CD4-positive, alpha-beta memory T cell (primary cell): ENCODE results near the gene GALK1. TPM values are rescaled to one million over a fixed set of nuclear protein-coding genes. Genes with fewer than 3 reads are reported as not detected.

Experiments used
- CTCF ChIA-PET: fragments of 350-600 bp; sonication (Branson Sonifier 250); formaldehyde crosslinking; loops from one replicate; lab custom pipeline; 2021; ENCODE audit warnings: inconsistent platforms; ENCODE audit not compliant: partially characterized antibody; lab: Charles Lee
- POLR2A ChIA-PET: fragments of 350-600 bp; sonication (Branson Sonifier 250); formaldehyde crosslinking; loops from one replicate; lab custom pipeline; 2021; ENCODE audit not compliant: partially characterized antibody; lab: Charles Lee
- DNase-seq, 5 donors: peaks; one replicate each; pipeline versions ENCODE4 v3.0.0 to v3.0.0-alpha.2; 2020 to 2022; ENCODE audit warnings: mixed read lengths in 1 of 5
- H3K27ac ChIP-seq: one replicate; pipeline ENCODE4 v1.7.0; 2013; ENCODE audit warnings: low read depth, low read length
- H3K27me3 ChIP-seq: 2 replicates; pipeline ENCODE4 v1.7.0; 2013; ENCODE audit warnings: mild to moderate bottlenecking, low read length, moderate library complexity; ENCODE audit not compliant: insufficient read depth
- H3K36me3 ChIP-seq: 2 replicates; pipeline ENCODE4 v1.7.0; 2013; ENCODE audit warnings: mild to moderate bottlenecking, low read length, moderate library complexity; ENCODE audit not compliant: insufficient read depth
- H3K4me1 ChIP-seq: 2 replicates; pipeline ENCODE4 v1.7.0; 2013; ENCODE audit warnings: mild to moderate bottlenecking, low read length, moderate library complexity; ENCODE audit not compliant: insufficient read depth
- H3K4me3 ChIP-seq, 2 donors: one replicate each; pipeline ENCODE4 v1.7.0; 2013; ENCODE audit warnings: low read length in 2 of 2, mild to moderate bottlenecking in 1 of 2
- H3K9me3 ChIP-seq, 2 donors: one replicate each; pipeline ENCODE4 v1.7.0; 2013; ENCODE audit warnings: low read length in 2 of 2, control low read depth in 1 of 2; ENCODE audit not compliant: control insufficient read depth in 1 of 2
- H3K27ac Mint-ChIP-seq, 7 donors: one replicate each; pipeline ENCODE4 v1.8.0; 2020 to 2021; ENCODE audit warnings: mixed read lengths in 7 of 7, mild to moderate bottlenecking in 6 of 7, inconsistent platforms in 3 of 7, moderate library complexity in 3 of 7
- H3K27me3 Mint-ChIP-seq, 2 donors: one replicate each; pipeline ENCODE4 v1.8.0; 2020 to 2021; ENCODE audit warnings: mixed read lengths in 2 of 2
- H3K36me3 Mint-ChIP-seq, 2 donors: one replicate each; pipeline ENCODE4 v1.8.0; 2020 to 2021; ENCODE audit warnings: mixed read lengths in 2 of 2, inconsistent platforms in 1 of 2, mild to moderate bottlenecking in 1 of 2
- H3K4me1 Mint-ChIP-seq, 4 donors: one replicate each; pipeline ENCODE4 v1.8.0; 2020 to 2021; ENCODE audit warnings: mixed read lengths in 4 of 4, mild to moderate bottlenecking in 1 of 4
- H3K4me3 Mint-ChIP-seq, 8 donors: one replicate each; pipeline ENCODE4 v1.8.0; 2020 to 2021; ENCODE audit warnings: mixed read lengths in 8 of 8, mild to moderate bottlenecking in 7 of 8, moderate library complexity in 6 of 8, inconsistent platforms in 3 of 8
- H3K9me3 Mint-ChIP-seq, 8 donors: one replicate each; pipeline ENCODE4 v1.8.0; 2020 to 2021; ENCODE audit warnings: mixed read lengths in 8 of 8, mild to moderate bottlenecking in 5 of 8, inconsistent platforms in 3 of 8, moderate library complexity in 1 of 8
- intact Hi-C: fragments of 100-400 bp; cut with micrococcal nuclease; formaldehyde crosslinking; loops from one replicate; pipeline ENCODE4 v1.15.1; 2023
- polyA plus RNA-seq, 2 donors: library from polyadenylated mRNA; unstranded; fragments of 300-500 nt; fragmentation: Illumina TruSeq; gene quantifications; one replicate each; pipeline ENCODE4 v1.2.3, GENCODE V29; 2021
- total RNA-seq, 2 experiments: library from RNA; stranded (reverse); gene quantifications; one replicate each; pipeline ENCODE4 v1.2.3, GENCODE V29; 2021

GALK1 gene
- total and polyA plus RNA-seq, 4 experiments from 2014 or later, result 17.5 to 25.9 (median 21.9) TPM

DNA sequence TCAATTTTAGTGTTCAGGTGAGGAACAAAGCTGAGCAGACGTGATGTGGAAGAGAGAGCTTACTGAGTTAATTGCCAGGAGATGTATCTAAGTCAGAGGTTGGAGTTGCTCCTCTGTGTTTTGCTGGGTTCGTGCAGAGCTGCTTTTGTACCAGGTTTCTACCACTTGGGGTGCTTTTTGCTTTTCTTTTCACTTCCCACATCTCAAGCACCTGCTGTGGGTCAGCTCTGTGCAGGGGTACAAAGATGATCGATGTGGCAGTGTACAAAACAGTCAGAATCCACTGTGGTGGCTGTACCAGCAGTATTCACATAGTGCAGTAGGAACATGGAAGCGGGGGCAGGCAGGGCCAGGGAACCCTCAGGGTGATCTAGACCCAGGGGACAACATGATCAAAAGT lies 34.4 kb upstream of the GALK1 start:
- no peaks in the 10 kb centered on the region for H3K27me3 Mint-ChIP-seq
- peaks cover 9 to 13% (median 10%) of the 10 kb centered on the region in 4 donors for H3K4me1 Mint-ChIP-seq
- POLR2A ChIA-PET, result interaction anchor here (0.6 to 1.1 kb wide), 3 partner anchors 9 to 27 kb away, joined by 3 read pairs; no protein-coding TSS in a partner anchor
- peaks cover 11 to 31% of the 10 kb centered on the region in 2 donors for H3K36me3 Mint-ChIP-seq
- Histone ChIP-seq H3K27ac (no peak overlapping the region), H3K9me3 (no peaks in the 10 kb centered on the region), H3K4me1 (no peaks in the 10 kb centered on the region), H3K27me3 (no peaks in the 10 kb centered on the region), H3K36me3 (peaks cover 17% of the 10 kb centered on the region), H3K4me3 (no peak overlapping the region)
- no peak for DNase-seq
- no peaks in the 10 kb centered on the region for H3K9me3 Mint-ChIP-seq
- H3K27ac Mint-ChIP-seq, result peak overlapping the region in 2 of 7 donors; percentile 29 to 54
- no peak overlapping the region for H3K4me3 Mint-ChIP-seq
- intact Hi-C loops, result no loop called here
- CTCF ChIA-PET, result interaction anchor here (0.8 to 1.5 kb wide), 3 partner anchors 8 to 73 kb away, joined by 3 to 5 read pairs (median 3); no protein-coding TSS in a partner anchor

DNA sequence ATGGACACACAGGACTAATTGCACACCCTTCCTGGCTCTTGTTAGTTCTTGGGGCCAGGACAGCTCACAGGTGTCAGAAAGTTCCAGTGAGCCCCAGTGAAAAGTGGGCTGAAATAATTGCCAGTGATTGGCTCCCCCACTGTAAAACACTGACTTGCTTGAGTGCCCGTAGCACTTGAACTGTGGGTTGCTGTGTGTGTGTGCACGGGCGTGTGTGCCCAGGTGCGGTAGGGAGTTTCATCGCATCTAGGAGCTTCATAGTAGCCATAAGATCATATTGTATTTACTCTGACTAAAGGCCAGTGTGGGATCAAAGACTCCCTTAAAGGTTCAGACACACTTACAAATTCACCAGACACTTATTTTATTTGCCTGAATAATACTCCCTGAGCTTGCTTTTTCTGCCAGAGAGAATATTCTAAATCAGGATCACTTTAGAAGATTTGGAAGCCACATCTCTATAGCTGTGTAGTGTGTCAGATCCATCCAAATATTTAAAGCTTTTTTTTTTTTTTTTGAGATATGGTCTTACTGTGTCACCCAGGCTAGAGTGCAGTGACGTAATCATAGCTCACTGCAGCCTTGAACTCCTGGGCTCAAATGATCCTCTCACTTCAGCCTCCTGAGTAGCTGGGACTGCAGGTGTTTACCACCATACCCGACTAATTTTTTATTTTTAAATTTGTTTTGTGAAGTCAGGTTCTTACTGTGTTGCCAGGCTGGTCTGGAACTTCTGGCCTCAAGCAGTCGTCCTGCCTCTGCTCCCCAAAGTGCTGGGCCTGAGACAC lies 31.0 kb upstream of the GALK1 start:
- Histone ChIP-seq H3K27me3 (no peaks in the 10 kb centered on the region), H3K36me3 (peaks cover 30% of the 10 kb centered on the region), H3K27ac (no peak overlapping the region), H3K4me3 (no peak overlapping the region), H3K9me3 (no peaks in the 10 kb centered on the region), H3K4me1 (peaks cover 10% of the 10 kb centered on the region)
- intact Hi-C loops, result loop anchor here (1.0 kb wide), 1 partner anchor 21 kb away; no protein-coding TSS in a partner anchor
- Mint-ChIP-seq H3K36me3 (peaks cover 27 to 51% of the 10 kb centered on the region in 2 donors), H3K4me3 (no peak overlapping the region), H3K27ac (peak overlapping the region in 2 of 7 donors; percentile 10 to 80), H3K27me3 (no peaks in the 10 kb centered on the region), H3K4me1 (peaks cover 9 to 22% (median 19%) of the 10 kb centered on the region in 4 donors), H3K9me3 (no peaks in the 10 kb centered on the region)
- POLR2A ChIA-PET, result interaction anchor here (1.2 to 3.7 kb wide), 7 partner anchors 10 to 59 kb away, joined by 3 to 16 read pairs (median 7); partner anchors contain the start of genes UNK and WBP2
- CTCF ChIA-PET, result interaction anchor here (0.6 to 2.1 kb wide), 5 partner anchors 30 to 191 kb away, joined by 3 to 6 read pairs (median 4); partner anchors contain the start of genes GALK1 and TRIM65
- DNase-seq, result no peak

DNA sequence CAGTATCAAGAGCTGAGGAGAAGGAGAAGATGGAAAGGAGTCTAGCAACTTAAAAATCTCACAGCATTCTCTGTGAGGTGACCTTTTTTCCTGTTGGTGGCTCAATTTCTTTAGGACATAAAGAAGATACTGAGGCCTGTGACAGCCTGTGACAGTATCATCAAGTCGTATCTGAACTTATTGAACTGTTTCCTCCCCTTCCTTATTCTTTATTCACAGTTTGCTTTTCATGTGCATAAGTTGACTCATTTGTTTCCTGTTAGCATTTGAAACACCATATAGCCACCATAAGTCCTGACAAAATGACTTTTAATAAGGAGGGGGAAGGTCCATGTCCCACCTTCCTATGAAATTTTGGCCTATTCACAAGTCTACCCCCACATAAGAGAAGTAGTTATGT lies 28.5 kb upstream of the GALK1 start:
- CTCF ChIA-PET, result interaction anchor here (1.5 kb wide), 1 partner anchor 40 kb away, joined by 3 read pairs; no protein-coding TSS in a partner anchor
- no peak overlapping the region for H3K4me3 ChIP-seq
- peak overlapping the region in 3 of 7 donors; percentile 8 to 59 (median 33) for H3K27ac Mint-ChIP-seq
- H3K27me3 ChIP-seq, result no peaks in the 10 kb centered on the region
- no peaks in the 10 kb centered on the region for H3K27me3 Mint-ChIP-seq
- H3K9me3 ChIP-seq, result no peaks in the 10 kb centered on the region
- no peak for DNase-seq
- peaks cover 9 to 23% (median 20%) of the 10 kb centered on the region in 4 donors for H3K4me1 Mint-ChIP-seq
- POLR2A ChIA-PET, result interaction anchor here (1.4 kb wide), 1 partner anchor 34 kb away, joined by 3 read pairs; no protein-coding TSS in a partner anchor
- H3K4me1 ChIP-seq, result peaks cover 10% of the 10 kb centered on the region
- H3K27ac ChIP-seq, result no peak overlapping the region
- intact Hi-C loops, result no loop called here
- no peak overlapping the region for H3K4me3 Mint-ChIP-seq
- no peaks in the 10 kb centered on the region for H3K9me3 Mint-ChIP-seq
- peaks cover 21% of the 10 kb centered on the region for H3K36me3 ChIP-seq
- peaks cover 23 to 43% of the 10 kb centered on the region in 2 donors for H3K36me3 Mint-ChIP-seq

DNA sequence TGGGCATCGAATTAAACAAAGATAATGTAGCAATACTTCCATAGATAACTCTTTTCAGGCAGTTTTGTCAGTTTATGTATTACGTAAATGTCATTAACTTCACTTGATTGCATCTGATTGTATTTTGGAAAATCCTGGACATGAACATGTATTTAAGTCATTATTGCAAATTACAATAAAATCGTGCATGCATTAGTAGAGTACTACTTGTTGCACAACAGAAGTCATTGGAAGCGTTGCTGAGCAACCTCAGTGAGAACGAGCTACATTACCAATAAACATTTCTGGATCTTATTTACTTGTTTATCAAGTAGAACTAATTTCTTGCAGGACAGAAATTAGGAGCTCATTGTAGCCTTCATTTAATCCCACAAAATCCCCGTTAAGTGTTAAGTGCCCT lies 26.3 kb upstream of the GALK1 start:
- Mint-ChIP-seq H3K27ac (peak overlapping the region in 1 of 7 donors; percentile 42), H3K4me1 (peaks cover 19 to 27% (median 25%) of the 10 kb centered on the region in 4 donors)
- POLR2A ChIA-PET, result interaction anchor here (1.2 to 1.3 kb wide), 2 partner anchors 11 to 105 kb away, joined by 3 to 4 read pairs; partner anchors contain the start of gene TRIM65

DNA sequence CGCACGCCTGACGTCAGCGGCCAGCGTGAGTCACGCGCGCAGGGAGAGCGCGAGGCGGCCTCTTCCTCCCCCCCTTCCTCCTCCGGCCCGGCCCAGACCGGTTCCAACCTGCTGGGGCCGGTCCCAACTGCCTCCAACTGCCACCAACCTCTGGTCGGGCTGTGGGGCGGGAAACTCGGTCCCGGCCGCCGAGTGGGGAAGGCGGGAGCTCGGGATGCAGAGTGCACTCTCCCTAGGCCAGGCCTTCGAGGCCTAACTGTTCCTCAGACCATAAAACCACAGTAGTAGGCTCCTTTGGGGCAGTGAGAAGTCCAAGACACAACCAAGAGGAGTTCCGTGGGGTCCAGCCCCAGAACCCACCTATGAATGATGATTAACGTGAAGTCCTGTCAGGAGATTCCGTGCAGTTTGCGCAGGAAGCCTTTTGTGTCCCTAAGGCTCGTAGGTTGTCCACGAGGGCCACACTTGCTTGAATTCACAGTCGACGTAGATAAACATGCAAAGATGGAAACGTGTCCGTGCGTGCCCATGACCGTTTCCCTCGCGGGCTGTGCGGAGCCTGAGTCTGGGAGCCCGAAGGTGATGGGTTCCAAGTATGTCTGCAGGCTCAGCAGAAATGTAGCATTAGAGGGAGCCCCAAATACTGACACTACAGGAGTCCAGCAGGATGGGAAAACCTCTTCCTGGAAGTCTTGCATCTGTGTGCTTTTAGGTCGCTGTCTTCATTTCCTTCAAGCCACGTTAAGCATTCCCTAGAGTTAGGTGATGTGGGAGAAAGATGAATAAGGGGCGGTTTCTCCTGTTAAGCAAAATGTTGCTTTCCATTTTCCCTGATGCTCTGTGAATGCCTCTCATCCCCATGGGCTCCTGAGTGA lies 20.3 kb upstream of the GALK1 start:
- H3K9me3 ChIP-seq, result no peaks in the 10 kb centered on the region
- Mint-ChIP-seq H3K4me3 (peak overlapping the region; percentile 88 to 97 (median 94)), H3K36me3 (peaks cover 0 to 6% of the 10 kb centered on the region in 2 donors), H3K27ac (peak overlapping the region; percentile 95 to 100 (median 99)), H3K4me1 (peaks cover 20 to 46% (median 36%) of the 10 kb centered on the region in 4 donors), H3K9me3 (no peaks in the 10 kb centered on the region), H3K27me3 (no peaks in the 10 kb centered on the region)
- H3K4me1 ChIP-seq, result peaks cover 47% of the 10 kb centered on the region
- ChIA-PET POLR2A (interaction anchor here (0.7 to 16.6 kb wide), 25 partner anchors 9 to 941 kb away, joined by 3 to 556 read pairs (median 7); partner anchors contain the start of genes GALK1, JMJD6, METTL23 and MIF4GD), CTCF (interaction anchor here (1.0 to 2.8 kb wide), 13 partner anchors 8 to 112 kb away, joined by 3 to 19 read pairs (median 4); partner anchors contain the start of genes TRIM65 and WBP2)
- intact Hi-C loops, result loop anchor here (1.0 to 2.0 kb wide), 2 partner anchors 42 to 194 kb away; partner anchors contain the start of genes ACOX1 and TEN1
- H3K36me3 ChIP-seq, result no peaks in the 10 kb centered on the region
- H3K27ac ChIP-seq, result peak overlapping the region; percentile 100
- H3K27me3 ChIP-seq, result no peaks in the 10 kb centered on the region
- DNase-seq, result no peak
- peak overlapping the region; percentile 66 to 83 for H3K4me3 ChIP-seq

More for the DNA sequence above, 26.3 kb upstream of the GALK1 start:
- no peak overlapping the region for H3K4me3 ChIP-seq
- H3K4me3 Mint-ChIP-seq, result no peak overlapping the region
- H3K9me3 ChIP-seq, result no peaks in the 10 kb centered on the region
- H3K27me3 ChIP-seq, result no peaks in the 10 kb centered on the region
- H3K36me3 ChIP-seq, result peaks cover 13% of the 10 kb centered on the region
- no peak for DNase-seq
- no peaks in the 10 kb centered on the region for H3K9me3 Mint-ChIP-seq
- H3K27ac ChIP-seq, result no peak overlapping the region
- intact Hi-C loops, result no loop called here
- peaks cover 22% of the 10 kb centered on the region for H3K4me1 ChIP-seq
- H3K36me3 Mint-ChIP-seq, result peaks cover 18 to 33% of the 10 kb centered on the region in 2 donors
- CTCF ChIA-PET, result interaction anchor here (0.8 to 1.8 kb wide), 8 partner anchors 8 to 215 kb away, joined by 3 to 7 read pairs (median 4); partner anchors contain the start of gene TRIM65
- no peaks in the 10 kb centered on the region for H3K27me3 Mint-ChIP-seq

DNA sequence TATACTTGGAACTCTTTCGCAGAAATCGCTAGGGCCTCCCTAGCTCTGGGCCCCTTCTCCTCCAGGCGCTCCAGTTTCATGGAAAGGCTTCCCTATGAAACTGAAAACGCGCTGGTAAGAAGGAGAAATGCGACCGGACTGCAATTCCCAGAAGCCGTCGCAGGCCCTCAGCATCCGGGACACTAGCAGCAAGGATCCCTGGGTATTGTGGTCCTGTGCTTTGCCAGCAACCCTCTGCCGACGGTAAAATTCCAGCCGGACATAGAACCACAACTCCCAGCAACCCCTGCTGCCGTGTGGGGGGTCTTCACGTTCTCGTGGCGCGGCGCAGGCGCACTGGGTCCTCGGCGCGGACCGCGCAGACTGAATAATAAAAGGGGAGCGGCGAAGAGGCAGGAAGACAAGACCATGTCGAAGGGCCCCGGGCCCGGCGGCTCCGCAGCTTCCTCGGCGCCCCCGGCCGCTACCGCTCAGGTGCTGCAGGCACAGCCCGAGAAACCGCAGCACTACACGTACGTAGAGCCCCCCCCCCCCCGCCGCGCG lies 19.6 kb upstream of the GALK1 start, which contains the start of gene UNK:
Gene UNK, plus strand, starts transcription at position 334 of the 543 bp plus-strand sequence. Its CDS starts 75 bp downstream, at position 409.
- Histone ChIP-seq H3K4me1 (peaks cover 51% of the 10 kb centered on the region), H3K9me3 (no peaks in the 10 kb centered on the region), H3K27ac (peak within 1 kb of the TSS; percentile 100), H3K27me3 (no peaks in the 10 kb centered on the region), H3K36me3 (no peaks in the 10 kb centered on the region), H3K4me3 (peak within 1 kb of the TSS; percentile 66 to 83)
- POLR2A ChIA-PET, result interaction anchor here (0.6 to 16.6 kb wide), 23 partner anchors 9 to 942 kb away, joined by 3 to 556 read pairs (median 8); partner anchors contain the start of genes GALK1, JMJD6, LLGL2 and METTL23
- DNase-seq, result peak; percentile 97 to 98 (median 98)
- peaks cover 26 to 53% (median 42%) of the 10 kb centered on the region in 4 donors for H3K4me1 Mint-ChIP-seq
- CTCF ChIA-PET, result interaction anchor here (1.4 to 2.8 kb wide), 9 partner anchors 9 to 111 kb away, joined by 4 to 29 read pairs (median 10); partner anchors contain the start of genes GALK1, TRIM47, UNC13D and WBP2
- H3K9me3 Mint-ChIP-seq, result peaks cover 0 to 3% (median under 1%) of the 10 kb centered on the region in 8 donors
- H3K4me3 Mint-ChIP-seq, result peak within 1 kb of the TSS; percentile 88 to 97 (median 94)
- intact Hi-C loops, result loop anchor here (1.0 to 2.0 kb wide), 3 partner anchors 43 to 194 kb away; partner anchors contain the start of genes ACOX1, TEN1 and WBP2
- peaks cover 2 to 10% of the 10 kb centered on the region in 2 donors for H3K36me3 Mint-ChIP-seq
- H3K27me3 Mint-ChIP-seq, result peaks cover under 1 to 2% of the 10 kb centered on the region in 2 donors
- H3K27ac Mint-ChIP-seq, result peak within 1 kb of the TSS; percentile 95 to 100 (median 99)
